GM18858 (cell line): Measurements from ENCODE around the gene TMEM98.
"Not testable (repeated sequence)": the region's sequence is repeated elsewhere in the genome, so short reads cannot be mapped to it uniquely, and the experiment has no call there.

Experiments
- ATAC-seq: cut with Tn5 transposase; IDR thresholded peaks from one replicate; pipeline ENCODE4 v1.9.1; 2021; ENCODE audit not compliant: unreplicated experiment

TMEM98 gene

DNA sequence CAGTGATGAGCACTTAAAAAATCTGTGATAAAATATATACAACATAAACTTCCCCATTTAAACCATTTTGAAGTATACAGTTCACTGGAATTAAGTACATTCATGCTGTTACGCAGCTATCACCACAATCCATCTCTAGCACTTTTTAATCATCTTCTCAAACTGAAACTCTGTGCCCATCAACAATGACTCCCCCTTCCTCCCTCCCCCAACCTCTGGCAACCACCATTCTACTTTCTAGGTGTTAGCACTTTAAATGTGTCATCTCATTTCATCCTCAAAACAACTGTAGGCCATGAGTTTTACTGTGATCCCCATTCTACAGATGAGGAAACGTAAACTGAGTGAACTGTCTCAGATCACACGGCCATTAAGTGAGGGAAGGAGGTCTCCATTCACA, 13.8 kb upstream of the TMEM98 start:
- ATAC-seq, result no peak

DNA sequence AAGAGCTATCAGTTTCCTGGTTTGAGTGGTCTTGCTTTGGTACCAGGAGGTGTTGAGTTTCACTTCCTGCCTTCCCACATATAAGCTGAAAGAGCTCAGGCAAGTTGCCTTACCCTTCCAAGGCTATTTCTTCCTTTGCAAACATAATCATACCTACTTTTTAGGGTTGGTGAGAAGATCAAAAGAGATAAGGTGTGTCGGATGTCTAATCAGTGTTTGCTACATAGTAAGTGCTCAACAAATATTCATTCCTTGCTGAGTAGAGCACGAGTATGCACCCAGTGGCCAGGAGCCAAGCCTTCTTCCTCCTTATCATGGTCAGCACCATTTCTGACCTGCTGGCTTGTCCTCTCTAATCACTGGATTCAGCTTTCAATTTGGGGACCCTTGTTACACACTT, 12.7 kb upstream of the TMEM98 start:
- no peak for ATAC-seq

DNA sequence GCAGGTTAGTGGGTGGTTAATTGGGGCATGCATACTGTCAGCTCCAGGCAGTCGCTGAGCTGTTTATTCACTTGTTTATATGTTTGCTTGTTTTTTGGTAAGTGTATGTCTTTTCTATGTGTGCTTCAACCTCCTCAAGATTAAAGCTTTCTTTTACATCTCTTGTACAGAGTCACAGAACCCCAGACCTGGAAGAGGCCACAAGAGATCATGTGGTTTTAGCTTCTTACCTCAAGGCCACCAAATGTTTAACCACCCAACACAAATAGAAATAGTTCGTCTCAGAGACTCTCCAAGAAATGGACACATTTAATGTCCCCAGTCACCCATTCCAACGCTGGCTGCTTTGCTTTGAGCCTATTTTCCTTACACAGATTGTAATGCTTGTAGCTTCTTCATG, 11.8 kb upstream of the TMEM98 start:
- ATAC-seq, result no peak

DNA sequence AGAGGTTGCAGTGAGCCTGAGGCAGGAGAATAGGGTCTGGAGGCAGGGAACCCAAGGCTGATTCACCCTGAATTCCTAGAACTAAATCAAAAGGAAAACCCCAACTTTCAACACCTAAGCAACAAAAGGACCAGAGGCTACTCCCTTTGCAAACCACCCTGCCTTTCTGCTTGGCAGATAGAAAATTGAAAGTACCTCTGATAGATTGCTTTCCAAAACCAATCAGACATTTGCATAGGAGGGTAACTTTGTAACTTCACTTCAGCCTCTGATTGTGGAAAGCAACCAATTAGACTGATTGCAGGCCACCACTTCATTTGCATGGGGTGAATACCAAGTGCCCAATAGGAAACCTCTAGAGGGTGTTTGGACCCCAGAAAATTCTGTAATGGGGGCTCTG, 10.9 kb upstream of the TMEM98 start:
- no peak for ATAC-seq

- no peak for ATAC-seq
Measured at GRCh38 chr17:32917842-32918241, 10.1 kb upstream of the TMEM98 start.

DNA sequence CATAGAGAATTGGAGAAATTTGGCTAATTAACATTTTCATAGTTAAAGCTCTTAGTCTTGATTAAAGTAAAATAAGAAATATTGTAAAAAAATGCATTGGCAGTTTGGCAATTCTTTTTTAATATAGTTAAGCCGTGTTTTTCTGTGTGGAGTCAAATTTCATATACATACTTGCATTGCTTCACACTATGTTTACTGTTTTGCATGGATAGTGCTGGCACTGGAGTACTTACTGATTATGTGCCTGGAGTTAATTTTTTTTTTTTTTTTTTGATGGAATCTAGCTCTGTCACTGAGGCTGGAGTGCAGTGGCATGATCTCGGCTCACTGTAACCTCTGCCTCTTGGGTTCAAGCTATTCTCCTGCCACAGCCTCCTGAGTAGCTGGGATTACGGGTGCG, 8.1 kb upstream of the TMEM98 start:
- not testable (repeated sequence) for ATAC-seq

GRCh38 chr17:32920293-32920692, 7.7 kb upstream of the TMEM98 start:
- no peak for ATAC-seq

DNA sequence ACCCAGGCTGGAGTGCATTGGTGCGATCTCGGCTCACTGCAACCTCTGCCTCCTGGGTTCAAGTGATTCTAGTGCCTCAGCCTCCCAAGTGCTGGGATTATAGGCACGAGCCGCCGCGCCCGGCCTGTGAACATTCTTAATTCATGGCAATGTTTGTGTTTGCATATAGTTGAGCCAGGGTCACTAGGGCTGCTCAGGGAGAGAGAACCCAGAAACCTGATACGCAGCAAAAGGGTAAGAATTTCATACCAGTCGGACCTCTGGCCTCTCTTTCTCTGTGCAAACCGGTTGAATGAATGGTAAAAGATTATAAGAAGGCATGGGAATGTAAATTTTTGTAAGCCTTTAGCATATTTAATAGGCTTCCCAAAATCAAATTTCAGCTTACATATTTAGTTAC, 6.9 kb upstream of the TMEM98 start:
- no peak for ATAC-seq

DNA sequence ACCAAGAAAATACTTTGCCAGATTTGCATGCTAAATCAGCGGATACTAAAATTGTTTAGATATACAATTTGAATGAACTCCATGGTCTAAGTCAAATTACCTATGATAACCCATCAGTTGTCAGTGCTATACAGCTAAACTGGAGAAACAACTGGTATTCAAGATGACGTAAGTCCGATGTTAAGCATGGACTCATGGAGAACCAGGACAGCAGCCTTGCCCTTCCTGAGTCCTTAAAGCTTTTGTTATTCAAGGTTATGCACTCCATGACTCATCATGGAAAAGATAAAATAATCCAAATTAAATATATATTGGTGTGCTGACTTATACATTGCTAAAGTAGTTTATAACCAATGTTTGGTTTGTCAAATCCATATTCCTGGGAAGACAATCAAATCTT, 4.0 kb upstream of the TMEM98 start:
- ATAC-seq, result not testable (repeated sequence)

DNA sequence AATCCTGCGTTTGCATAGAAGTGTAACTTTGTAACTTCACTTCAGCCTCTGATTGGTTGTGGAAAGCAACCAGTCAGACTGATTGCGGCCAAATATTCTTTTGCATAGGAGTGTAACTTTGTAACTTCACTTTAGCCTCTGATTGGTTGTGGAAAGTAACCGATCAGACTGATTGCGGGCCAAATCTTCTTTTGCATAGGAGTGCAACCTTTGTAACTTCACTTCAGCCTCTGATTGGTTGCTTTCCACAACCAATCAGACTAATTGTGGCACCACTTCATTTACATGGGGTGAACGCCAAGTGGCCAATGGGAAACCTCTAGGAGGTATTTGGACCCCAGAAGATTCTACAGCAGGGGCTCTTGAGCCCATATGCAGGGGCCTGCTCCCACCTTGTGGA, 1.8 kb upstream of the TMEM98 start:
- ATAC-seq, result no peak

DNA sequence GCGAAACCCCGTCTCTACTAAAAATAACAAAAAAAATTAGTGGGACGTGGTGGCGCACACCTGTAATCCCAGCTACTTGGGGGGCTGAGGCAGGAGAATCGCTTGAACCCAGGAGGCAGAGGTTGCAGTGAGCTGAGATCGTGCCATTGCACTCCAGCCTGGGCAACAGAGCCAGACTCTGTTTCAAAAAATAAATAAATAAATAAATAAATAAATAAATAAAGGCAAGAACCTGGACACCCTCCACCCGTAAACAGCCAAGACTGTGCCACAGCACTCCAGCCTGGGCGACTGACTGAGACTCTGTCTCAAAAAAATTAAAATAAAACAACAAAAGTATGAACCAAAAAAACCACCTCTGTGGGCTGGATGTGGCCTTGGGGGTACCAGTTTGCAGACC, 1.2 kb upstream of the TMEM98 start:
- ATAC-seq, result not testable (repeated sequence)

DNA sequence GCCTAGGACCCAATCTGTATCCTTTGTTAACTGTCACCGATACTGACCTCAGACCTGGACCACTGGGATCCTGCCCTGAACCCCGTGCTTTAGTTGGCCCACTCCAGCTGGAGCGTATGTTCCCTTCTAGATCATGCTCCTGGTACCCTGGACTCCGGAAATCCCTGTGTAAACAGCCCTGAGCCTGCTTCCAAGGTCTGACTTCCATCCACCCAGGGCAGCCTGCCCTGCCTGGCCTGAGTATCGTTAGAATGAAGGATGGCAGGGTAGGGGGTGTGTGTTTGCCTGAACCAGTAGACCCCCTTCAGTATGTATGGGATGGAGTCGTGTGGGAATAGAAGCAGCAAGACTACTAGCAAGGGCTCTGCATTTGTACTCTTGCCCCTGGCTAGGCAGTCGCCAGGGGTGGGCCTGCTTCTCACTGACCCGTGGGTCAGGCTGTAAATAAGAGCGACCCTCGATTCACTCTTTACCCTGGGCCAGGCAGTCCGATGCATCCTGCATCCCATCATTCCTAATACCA, 691 bp upstream of the TMEM98 start:
- ATAC-seq, result no peak

DNA sequence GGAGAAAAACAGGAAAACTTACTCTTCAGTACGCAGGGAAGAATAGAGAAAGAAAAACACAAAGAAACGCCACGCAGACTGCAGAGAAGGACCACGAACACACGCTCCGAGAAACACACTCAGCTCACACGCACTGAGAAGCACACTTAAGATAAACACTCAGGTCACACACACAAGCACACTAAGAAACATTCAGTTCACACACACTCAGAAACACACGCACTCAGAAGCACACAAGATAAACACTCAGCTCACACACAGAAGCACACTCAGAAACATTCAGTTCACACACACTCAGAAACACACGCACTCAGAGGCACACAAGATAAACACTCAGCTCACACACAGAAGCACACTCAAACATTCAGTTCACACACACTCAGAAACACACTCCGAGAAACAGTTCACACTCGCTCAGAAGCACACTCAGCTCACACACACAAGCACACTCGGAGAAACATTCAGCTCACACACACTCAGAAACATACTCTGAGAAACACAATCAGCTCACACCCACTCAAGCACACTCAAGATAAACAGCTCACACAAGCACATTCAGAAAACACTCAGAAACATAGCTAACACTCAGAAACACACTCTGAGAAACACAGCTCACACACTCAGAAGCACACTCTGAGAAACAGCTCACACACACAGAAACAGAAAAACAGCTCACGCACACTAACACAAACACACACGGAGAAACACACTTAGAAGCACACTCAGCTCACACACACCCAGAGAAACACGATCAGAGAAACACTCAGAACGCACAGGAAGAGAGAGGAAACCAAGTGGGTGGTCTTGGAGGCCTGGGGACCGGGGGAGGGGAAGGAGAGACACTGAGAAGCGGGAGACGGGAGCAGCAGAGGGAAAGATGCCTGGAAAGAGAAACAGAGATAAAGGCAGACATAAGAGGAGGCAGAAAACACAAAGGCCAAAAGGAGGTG, 908 bp downstream of the TMEM98 start:
- ATAC-seq, result no peak

DNA sequence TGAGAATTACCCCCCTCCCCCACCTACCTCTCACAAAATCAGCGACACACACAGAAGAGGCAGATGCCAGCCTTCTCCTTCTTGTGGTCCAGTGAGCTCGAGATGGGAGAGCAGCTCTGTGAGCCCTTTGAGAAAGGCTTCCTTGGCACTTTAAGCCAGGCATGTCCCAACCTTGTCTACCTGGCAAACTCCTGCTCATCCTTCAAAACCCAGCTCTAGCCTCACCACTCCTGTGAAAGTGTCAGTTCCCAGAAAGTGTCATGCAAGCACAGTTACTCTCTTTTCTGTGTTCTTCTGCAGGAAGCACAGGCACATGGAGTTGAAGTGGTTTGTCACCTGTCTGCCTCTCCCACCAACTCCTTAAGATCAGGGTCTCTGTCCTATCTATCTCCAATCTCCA, 1.6 kb downstream of the TMEM98 start:
- no peak for ATAC-seq

GRCh38 chr17:32930512-32930911, 2.6 kb downstream of the TMEM98 start:
- ATAC-seq, result no peak

DNA sequence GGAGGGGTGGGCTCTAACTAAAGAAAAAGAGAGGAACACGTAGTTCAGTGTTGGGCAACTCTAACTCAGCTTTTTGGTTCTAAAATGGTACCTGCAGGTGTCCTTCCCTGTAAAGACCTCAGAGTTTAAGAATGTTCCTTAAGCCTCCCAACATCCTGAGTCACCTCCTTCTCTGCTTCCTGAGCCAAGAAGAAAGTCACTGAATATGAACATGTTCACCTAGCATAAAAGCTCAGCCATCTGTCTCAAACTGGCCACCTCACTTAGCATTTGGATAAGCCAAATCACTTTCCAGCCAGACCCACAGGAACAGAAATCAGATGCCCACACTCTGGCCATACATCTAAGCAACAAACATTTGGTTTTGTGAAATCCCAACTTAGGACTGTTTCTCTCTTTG, 3.7 kb downstream of the TMEM98 start:
- ATAC-seq, result no peak

DNA sequence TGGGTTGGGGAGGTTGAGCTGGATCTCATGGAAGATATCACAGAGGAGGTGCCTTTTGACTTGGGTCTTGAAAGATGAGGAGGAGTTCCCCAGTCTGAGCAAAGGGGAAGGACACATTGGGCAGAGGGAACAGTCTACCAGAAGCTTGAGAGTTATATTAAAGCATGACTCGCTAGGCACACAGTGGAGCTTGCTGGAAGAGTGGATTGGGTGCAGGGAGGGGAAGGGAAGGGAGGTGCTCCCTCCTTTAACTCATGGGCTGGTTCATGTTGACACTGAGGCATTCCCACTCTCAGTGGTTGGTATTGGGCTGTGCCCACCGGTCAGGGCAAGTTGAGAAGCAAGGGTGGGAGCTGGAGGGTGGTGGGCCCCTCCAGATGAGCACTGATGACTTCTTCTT, 5.9 kb downstream of the TMEM98 start:
- no peak for ATAC-seq

- no peak for ATAC-seq
Measured at GRCh38 chr17:32935726-32936125, 7.8 kb downstream of the TMEM98 start.

DNA sequence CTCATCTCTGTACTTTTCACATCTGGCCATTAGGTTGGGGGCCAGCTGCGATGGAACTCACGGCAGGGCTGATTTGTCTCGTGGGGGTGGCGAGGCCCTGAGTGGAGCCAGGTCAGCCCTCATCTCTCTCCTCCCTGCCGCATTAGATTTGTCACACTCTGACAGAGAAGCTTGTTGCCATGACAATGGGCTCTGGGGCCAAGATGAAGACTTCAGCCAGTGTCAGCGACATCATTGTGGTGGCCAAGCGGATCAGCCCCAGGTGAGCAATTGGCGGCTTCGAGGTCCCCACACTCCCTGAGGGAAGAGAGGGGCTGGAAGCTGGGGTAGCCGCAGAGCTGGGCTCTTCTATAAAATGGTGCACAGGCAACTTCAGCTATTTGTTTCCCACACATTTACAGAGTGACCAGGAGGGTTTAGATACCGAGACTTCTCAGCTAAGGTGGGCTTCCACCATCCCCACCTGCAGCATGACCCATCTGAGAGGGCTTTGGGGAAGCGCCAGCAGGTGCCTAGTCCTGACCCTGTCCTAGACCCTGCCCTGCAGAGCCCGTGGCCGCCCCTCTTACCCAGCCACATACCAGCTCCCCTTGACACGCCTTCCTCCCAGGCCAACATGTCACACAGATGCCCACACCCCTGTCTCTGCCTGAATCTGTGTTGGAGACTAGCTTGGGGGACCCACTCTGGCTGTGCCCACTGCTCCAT, 8.4 kb downstream of the TMEM98 start:
- no peak for ATAC-seq

- no peak for ATAC-seq
Measured at GRCh38 chr17:32936894-32937500, 9.0 kb downstream of the TMEM98 start.

- ATAC-seq, result no peak
Measured at GRCh38 chr17:32940706-32941390, 12.9 kb downstream of the TMEM98 start.
